ENCODE measurements around the gene GLUD1.

DNA sequence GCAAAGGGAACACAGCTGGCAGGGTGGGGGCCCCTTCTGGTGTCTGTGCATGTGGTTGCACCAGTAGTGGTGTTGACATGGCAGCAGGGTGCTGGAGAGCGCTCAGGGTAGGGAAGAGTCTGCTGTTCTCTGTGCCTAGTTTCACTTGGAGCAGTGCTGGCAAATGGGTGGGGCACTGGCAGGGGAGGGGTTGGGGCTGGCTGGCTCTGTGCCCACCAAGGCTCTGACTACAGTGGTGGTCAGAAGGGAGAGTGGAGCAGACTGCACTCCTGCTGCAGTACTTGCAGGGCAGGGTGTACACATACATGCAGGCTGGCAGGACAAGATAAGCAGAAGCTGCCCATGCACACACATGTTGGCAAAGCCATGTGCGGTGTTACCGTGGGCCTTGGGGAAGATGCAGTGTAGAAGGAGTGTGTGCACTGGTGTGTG is 56.3 kb downstream of the GLUD1 start:
- TF ChIP-seq, protein P1, sequence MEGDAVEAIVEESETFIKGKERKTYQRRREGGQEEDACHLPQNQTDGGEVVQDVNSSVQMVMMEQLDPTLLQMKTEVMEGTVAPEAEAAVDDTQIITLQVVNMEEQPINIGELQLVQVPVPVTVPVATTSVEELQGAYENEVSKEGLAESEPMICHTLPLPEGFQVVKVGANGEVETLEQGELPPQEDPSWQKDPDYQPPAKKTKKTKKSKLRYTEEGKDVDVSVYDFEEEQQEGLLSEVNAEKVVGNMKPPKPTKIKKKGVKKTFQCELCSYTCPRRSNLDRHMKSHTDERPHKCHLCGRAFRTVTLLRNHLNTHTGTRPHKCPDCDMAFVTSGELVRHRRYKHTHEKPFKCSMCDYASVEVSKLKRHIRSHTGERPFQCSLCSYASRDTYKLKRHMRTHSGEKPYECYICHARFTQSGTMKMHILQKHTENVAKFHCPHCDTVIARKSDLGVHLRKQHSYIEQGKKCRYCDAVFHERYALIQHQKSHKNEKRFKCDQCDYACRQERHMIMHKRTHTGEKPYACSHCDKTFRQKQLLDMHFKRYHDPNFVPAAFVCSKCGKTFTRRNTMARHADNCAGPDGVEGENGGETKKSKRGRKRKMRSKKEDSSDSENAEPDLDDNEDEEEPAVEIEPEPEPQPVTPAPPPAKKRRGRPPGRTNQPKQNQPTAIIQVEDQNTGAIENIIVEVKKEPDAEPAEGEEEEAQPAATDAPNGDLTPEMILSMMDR (conservative IDR thresholded peaks at IDR 0.05): no peak
- no peak for TF ChIP-seq EZH2 (IDR thresholded peaks at IDR 0.05; ENCODE audit: low read depth)

Measured in PC-9 (cell line).